ENCODE data around the gene FH. TPM values are rescaled to one million over a fixed set of nuclear protein-coding genes. Genes with fewer than 3 reads are reported as not detected.

The FH gene
- polyA plus RNA-seq, 2 of the 4 experiments (the other 2 are of a cell fraction): 98.7 to 99.8 TPM

- CTCF ChIA-PET: no interaction called here
- ATAC-seq (no peak), DNase-seq (ENCODE audit: low read depth in 1 of 2, low spot score in 1 of 2) (no peak), FAIRE-seq (no peak)
- Histone ChIP-seq H3K4me2 (no peak overlapping the region), H3K4me3 (no peak overlapping the region), H3K4me1 (no peaks in the 10 kb centered on the region), H3K9me3 (no peaks in the 10 kb centered on the region), H3K27ac (no peak overlapping the region)
- 40% methylated on average over 1 of the region's 1 CpG for WGBS (ENCODE audit: missing lambda C conversion rate)
- TF ChIP-seq FOXS1 (CRISPR knock-in tag; IDR thresholded peaks at IDR 0.05): no peak
- no peak for TF ChIP-seq EP300 (IDR thresholded peaks at IDR 0.05)
- TF ChIP-seq EHMT2 (IDR thresholded peaks at IDR 0.05; ENCODE audit: low read depth): no peak
- no peak for TF ChIP-seq CEBPB (IDR thresholded peaks at IDR 0.05)
- no peak for TF ChIP-seq KDM5A (IDR thresholded peaks at IDR 0.05)
- no peak for TF ChIP-seq BCL3 (IDR thresholded peaks at IDR 0.05)
- TF ChIP-seq ZC3H11A (IDR thresholded peaks at IDR 0.05): no peak
- TF ChIP-seq CBX2 (IDR thresholded peaks at IDR 0.05; ENCODE audit: borderline replicate concordance, low read depth): no peak
- TF ChIP-seq TP53 (CRISPR knock-in tag; IDR thresholded peaks at IDR 0.05): no peak
- no peak for TF ChIP-seq E2F6 (IDR thresholded peaks at IDR 0.05; ENCODE audit: borderline replicate concordance, low read depth)
- TF ChIP-seq JUN (IDR thresholded peaks at IDR 0.05): no peak
- POLR2A ChIA-PET: no interaction called here
These were observed 65.8 kb downstream of the FH start for GRCh38 chr1:241453732-241454131.

GRCh38 chr1:241451956-241452355, 67.6 kb downstream of the FH start:
- ATAC-seq: no peak
- no peaks in the 10 kb centered on the region for H3K4me1 ChIP-seq
- no peak for FAIRE-seq
- WGBS (ENCODE audit: missing lambda C conversion rate): 55% methylated on average over 4 of the region's 4 CpGs
- CTCF ChIA-PET: interaction anchor here (1.5 kb wide), 1 partner anchor 11 kb away, joined by 3 read pairs; no protein-coding TSS in a partner anchor
- H3K27ac ChIP-seq: no peak overlapping the region
- no peak overlapping the region for H3K4me3 ChIP-seq
- H3K9me3 ChIP-seq: no peaks in the 10 kb centered on the region
- POLR2A ChIA-PET: no interaction called here
- no peak for DNase-seq (ENCODE audit: low read depth in 1 of 2, low spot score in 1 of 2)
- TF ChIP-seq NFE2L2 (conservative IDR thresholded peaks at IDR 0.05; ENCODE audit: low read length): no peak
- no peak for TF ChIP-seq CBX2 (IDR thresholded peaks at IDR 0.05; ENCODE audit: borderline replicate concordance, low read depth)
- TF ChIP-seq ATOH8 (CRISPR knock-in tag; IDR thresholded peaks at IDR 0.05; ENCODE audit: low read depth): no peak
- no peak for TF ChIP-seq PBX3 (IDR thresholded peaks at IDR 0.05)
- H3K4me2 ChIP-seq: no peak overlapping the region

Other genes starting within 250 kb of the FH start
- gene RGS7, start 162.6 kb downstream of the FH start, polyA plus RNA-seq (2011; rRNA removed): 0.07 and 0.08 TPM in 2 replicates
- not detected in 3 replicates for gene RGS7, start 162.6 kb downstream of the FH start, polyA plus RNA-seq (2017; fragmentation: RNase III; extraction: RNeasy Plus Mini Kit Qiagen cat#74134 plus additional on column Dnase treatment)
- 0.47 and 1.3 TPM in 2 replicates for gene KMO, start 12.6 kb upstream of the FH start, polyA plus RNA-seq (2011; rRNA removed)
- gene KMO, start 12.6 kb upstream of the FH start, polyA plus RNA-seq (2017; fragmentation: RNase III; extraction: RNeasy Plus Mini Kit Qiagen cat#74134 plus additional on column Dnase treatment): 0.30 to 0.36 TPM (median 0.35 TPM) in 3 replicates
- gene CHML, start 120.6 kb upstream of the FH start, polyA plus RNA-seq (2011; rRNA removed): 12.5 and 15.2 TPM in 2 replicates
- gene CHML, start 120.6 kb upstream of the FH start, polyA plus RNA-seq (2017; fragmentation: RNase III; extraction: RNeasy Plus Mini Kit Qiagen cat#74134 plus additional on column Dnase treatment): 8.8 to 12.6 TPM (median 10.2 TPM) in 3 replicates
- gene OPN3, start 120.6 kb upstream of the FH start, polyA plus RNA-seq (2011; rRNA removed): 119 and 144 TPM in 2 replicates
- 41.0 to 52.4 TPM (median 41.6 TPM) in 3 replicates for gene OPN3, start 120.6 kb upstream of the FH start, polyA plus RNA-seq (2017; fragmentation: RNase III; extraction: RNeasy Plus Mini Kit Qiagen cat#74134 plus additional on column Dnase treatment)
- not detected in 2 replicates for gene WDR64, start 132.5 kb upstream of the FH start, polyA plus RNA-seq (2011; rRNA removed)
- gene WDR64, start 132.5 kb upstream of the FH start, polyA plus RNA-seq (2017; fragmentation: RNase III; extraction: RNeasy Plus Mini Kit Qiagen cat#74134 plus additional on column Dnase treatment): 0.03 TPM in 1 of 3 replicates, not detected in the others